Activated CD4-positive, alpha-beta T cell treated with anti-CD3 and anti-CD28 coated beads, Interleukin-2, amount 50 U/mL, for 48 hours (primary cell): ENCODE results near the gene BRF1.
"Not testable (repeated sequence)": the region's sequence is repeated elsewhere in the genome, so short reads cannot be mapped to it uniquely, and the experiment has no call there.

Experiments used
- DNase-seq, 2 experiments: peaks; one replicate each; pipeline ENCODE4 v3.0.0-alpha.2; 2020

BRF1 gene

GRCh38 chr14:105287249-105288102 lies 13.3 kb downstream of the BRF1 start:
- no peak for DNase-seq

DNA sequence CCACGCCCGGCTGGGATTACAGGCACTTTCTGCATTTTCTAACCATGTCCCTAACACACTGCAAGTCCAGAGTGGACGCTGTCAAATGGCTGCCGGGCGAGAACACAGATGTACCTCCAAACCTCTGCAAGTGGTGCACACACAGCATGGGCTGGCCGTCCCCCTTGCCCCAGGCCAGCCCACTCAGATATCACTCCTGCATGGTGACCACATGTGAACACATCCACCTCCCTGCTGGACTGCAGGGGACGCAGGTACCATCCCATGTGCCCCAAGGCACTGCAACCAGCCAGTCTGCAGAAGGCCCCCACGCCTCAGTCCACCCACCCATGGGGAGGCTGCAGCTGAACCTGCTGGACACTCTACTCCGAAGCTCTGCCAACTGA lies 14.0 kb downstream of the BRF1 start:
- DNase-seq = no peak

- DNase-seq = no peak
Observed at GRCh38 chr14:105285174-105285573, 15.6 kb downstream of the BRF1 start.

DNA sequence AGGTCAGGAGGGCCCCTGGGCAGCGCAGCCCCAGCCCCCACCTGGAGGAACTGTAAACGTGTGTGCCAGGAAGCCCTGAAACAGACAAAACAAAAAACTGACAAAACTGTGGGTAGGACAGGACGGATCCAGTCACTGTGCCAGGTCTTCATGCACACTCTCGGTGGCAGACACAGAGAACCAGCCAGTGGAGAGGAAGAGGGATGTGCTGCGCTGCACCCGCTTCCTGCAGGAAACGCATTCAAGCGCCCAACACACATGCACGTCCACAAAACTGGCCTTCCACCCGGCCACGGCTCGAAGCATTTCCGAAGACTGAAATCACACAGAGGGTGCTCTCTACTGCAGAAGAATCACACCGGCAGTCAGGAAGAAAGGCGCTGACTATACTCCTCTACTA lies 16.9 kb downstream of the BRF1 start:
- no peak for DNase-seq

- DNase-seq = no peak
Observed at GRCh38 chr14:105283028-105283427, 17.8 kb downstream of the BRF1 start.

GRCh38 chr14:105282098-105282725 lies 18.6 kb downstream of the BRF1 start:
- DNase-seq = no peak

- DNase-seq = no peak
Observed at GRCh38 chr14:105281371-105282097, 19.3 kb downstream of the BRF1 start.

DNA sequence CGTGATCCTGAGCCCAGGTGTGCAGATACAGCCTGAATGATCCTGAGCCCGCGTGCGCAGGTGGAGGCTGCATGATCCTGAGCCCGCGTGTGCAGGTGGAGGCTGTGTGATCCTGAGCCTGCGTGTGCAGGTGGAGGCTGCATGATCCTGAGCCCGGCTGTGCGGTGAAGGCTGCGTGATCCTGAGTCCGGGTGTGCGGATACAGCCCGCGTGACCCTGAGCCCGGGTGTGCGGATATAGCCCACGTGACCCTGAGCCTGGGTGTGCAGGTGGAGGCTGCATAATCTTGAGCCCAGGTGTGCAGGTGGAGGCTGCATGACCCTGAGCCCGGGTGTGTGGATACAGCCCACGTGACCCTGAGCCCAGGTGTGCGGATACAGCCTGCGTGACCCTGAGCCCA lies 20.3 kb downstream of the BRF1 start:
- DNase-seq = no peak

DNA sequence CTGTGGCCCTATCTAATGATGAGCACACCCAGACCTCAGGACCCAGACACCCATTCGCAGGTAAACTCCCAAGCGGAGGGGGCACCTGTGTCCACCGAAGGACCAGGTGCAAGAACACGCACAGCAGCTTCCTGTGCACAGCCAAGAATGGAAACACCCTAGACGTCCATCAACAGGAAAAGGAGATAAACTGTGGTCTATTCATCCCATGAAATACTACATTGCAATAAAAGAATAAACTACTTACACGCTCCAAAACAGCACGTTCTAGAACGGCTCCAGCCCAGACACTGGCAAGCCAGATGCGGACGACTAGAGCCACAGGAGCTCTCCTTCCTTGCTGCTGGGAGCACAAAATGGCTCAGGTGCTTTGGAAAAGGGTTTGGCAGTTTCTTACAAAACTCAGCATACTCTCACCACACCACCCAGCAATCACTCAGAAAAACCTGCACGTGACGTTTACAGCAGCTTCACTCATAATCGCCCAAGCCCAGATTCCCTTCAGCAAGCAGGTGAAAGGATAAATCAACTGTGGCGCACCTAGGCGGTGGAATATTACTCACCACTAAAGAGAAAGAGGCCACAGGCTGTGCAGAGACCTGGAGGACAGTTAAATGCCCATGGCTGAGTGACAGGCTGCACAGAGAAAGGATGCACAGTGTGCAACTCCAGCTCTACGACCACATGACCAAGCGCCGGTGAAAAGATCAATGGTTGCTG lies 21.0 kb downstream of the BRF1 start:
- no peak for DNase-seq

DNA sequence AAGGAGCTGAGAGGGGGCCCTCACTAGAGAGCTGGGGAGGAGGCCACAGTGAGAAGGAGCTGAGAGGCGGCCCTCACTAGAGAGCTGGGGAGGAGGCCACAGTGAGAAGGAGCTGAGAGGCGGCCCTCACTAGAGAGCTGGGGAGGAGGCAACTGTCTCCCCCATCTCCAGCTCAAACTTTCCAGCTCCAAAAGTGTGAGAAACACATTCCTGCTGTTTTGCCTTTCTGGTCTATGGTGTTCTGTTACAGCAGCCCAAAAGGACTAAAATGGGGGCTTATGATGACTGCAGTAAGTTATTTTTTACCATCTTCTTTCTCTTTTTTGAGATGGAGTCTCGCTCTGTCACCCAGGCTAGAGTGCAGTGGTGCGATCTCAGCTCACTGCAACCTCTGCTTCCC lies 23.4 kb downstream of the BRF1 start:
- DNase-seq = not testable (repeated sequence)

DNA sequence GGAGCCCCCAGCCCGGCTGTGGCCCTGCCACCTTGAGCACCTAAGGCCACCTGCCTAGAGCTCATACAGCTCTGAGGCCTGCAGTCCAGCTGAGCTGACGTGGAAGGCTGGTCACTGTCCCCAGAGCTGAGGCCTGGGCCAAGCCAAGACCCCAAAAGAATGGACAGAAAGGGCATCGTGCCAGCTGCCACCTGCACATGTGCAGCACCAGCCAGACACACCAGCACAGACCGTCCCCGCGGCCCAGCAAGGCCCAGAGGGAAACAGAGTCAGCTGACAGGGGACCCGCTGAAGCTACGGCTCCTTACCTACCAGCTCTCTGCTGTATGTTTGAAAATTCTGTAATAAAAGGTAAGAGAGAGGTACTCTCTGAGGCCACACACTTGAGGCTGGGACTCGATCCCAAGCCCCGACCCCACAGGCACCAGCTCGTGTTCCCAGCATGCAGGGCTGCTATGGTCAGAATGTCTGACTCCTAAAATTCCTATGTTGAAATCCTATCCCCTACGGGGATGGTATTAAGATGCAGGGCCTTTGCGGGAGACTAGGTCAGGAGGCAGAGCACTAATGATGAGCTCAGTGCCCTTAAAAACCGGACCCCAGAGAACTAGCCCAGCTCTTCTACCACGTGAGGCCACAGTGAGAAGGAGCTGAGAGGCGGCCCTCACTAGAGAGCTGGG lies 25.4 kb downstream of the BRF1 start:
- no peak for DNase-seq

DNA sequence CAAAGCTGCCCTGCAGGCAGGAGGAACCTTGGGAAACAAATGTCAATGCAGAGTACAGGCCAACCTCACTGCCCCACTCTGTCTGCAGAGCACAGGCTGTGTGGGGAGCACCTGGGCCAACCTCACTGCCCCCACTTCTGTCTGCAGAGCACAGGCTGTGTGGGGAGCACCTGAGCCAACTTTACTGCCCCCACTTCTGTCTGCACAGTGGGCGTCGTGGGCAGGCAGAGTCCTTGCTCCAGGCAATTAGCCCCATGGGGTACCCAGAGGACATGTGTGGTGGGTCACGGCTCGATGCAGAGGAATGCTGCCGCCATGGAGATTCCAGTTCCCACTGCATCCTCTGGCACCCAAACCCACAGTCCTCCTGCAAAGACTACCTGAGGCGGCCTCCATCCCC lies 26.2 kb downstream of the BRF1 start:
- DNase-seq = no peak

- no peak for DNase-seq
Observed at GRCh38 chr14:105273062-105273461, 27.7 kb downstream of the BRF1 start.

- DNase-seq = no peak
Observed at GRCh38 chr14:105272623-105273022, 28.2 kb downstream of the BRF1 start.

- no peak for DNase-seq
Observed at GRCh38 chr14:105271224-105271890, 29.4 kb downstream of the BRF1 start.

- no peak for DNase-seq
Observed at GRCh38 chr14:105269405-105269804, 31.4 kb downstream of the BRF1 start.

- DNase-seq = no peak
Observed at GRCh38 chr14:105268736-105269354, 32.0 kb downstream of the BRF1 start.

DNA sequence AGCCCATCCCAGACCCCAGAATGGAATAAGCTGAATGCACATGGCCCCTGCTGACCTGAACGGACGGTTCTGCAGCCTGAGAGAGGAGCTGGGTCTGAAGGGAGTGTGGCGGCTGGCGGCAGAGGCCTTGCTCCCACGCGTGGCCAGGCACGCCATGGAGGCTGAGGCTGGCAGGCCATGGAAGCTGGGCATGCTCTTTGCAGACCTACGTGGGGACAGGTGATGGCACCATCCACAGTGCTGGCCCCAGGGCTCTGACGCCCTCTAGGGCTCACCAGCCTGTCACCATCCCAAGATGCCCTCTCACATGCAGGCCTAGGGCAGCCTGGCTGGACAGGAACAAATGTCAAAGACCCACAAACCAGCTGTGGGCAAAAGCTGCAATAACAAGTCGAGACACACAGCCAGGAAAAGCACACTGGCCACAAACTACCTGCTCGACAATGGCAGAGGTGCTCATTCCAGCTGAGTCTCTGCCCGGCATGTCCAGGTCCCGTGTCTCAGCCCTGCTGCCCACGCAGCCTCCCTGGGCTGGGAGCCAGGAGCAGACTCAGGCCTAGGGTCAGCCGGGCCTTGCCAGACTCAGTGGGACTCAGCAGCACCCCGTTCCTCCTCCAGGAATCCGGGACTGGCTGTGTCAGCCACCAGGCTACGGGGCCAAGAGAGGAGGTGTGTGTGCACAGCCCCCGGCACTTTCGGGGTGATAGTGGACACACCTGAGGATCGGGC lies 32.8 kb downstream of the BRF1 start:
- no peak for DNase-seq

DNA sequence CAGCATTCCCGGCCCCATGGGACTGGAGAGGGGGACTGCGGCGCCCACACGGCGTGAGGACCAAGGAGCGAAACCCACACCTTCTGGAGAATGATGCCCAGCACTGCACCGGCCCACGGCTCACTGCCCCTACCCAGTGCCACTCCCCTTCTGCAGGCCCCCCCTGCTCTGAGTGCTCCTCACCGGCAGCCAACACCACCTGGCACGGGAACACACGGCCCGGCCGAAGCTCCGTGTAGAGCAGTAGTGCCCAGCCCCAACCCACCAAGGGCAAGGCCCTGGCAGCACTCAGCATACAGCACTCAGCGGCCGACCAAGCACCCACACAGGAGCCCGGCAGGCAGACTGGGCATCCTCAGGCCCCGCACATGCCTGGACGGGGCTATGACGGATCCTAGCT lies 39.0 kb downstream of the BRF1 start:
- DNase-seq = no peak

DNA sequence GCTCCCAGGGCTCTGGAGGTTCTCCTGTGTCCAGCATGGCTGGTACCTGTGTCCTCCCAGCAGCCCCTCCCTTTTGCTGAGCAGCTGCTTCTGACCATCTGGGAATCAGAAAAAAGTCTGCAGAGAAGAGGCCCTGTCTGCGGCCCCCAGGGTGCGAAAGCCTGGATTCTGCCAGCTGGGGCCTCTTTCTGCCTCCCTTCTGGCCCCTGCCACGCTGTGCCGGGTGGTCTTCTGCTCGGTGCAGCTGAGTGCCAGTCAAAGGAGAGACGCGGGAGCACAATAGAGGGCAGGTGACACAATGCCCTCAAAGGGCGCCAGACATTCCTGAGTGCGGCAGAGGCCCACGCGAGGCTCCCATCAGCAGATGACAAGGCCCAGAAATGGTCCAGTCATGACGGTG lies 39.8 kb downstream of the BRF1 start:
- no peak for DNase-seq

DNA sequence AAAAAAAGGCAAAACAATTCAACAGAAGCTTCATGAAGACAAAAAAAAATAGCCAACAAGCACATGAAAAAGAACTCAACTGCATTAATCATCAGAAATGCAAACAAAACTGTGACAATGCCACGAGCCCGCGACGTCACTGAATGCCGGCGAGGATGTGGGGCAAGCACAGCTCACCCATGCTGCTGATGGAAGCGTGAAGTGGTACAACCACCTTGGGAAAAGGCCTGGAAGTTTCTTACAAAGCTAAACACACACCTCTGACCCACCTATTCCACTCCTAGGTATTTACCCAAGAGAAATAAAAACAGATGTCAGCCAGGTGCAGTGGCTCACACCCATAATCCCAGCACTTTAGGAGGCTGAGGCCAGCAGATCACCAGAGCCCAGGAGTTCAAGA lies 42.0 kb downstream of the BRF1 start:
- DNase-seq = no peak
